HUES64 (cell line): ENCODE results near the gene EMD.

Experiments
- H3K27ac ChIP-seq: 2 replicates; pipeline ENCODE4 v1.7.0; 2013; ENCODE audit warnings: low read depth, low read length, inconsistent platforms
- H3K27me3 ChIP-seq: 2 replicates; pipeline ENCODE4 v1.6.1; 2013; ENCODE audit warnings: mild to moderate bottlenecking, low read length; ENCODE audit not compliant: insufficient read depth
- H3K36me3 ChIP-seq: 2 replicates; pipeline ENCODE4 v1.6.1; 2013; ENCODE audit warnings: mild to moderate bottlenecking, low read length; ENCODE audit not compliant: insufficient read depth
- H3K4me1 ChIP-seq: 2 replicates; pipeline ENCODE4 v1.6.1; 2013; ENCODE audit warnings: mild to moderate bottlenecking, low read length, moderate library complexity; ENCODE audit not compliant: insufficient read depth
- H3K4me3 ChIP-seq: 2 replicates; pipeline ENCODE4 v1.5.1; 2013; ENCODE audit warnings: mild to moderate bottlenecking, low read length, moderate library complexity
- H3K9ac ChIP-seq: 2 replicates; pipeline ENCODE4 v1.6.1; 2013; ENCODE audit warnings: mild to moderate bottlenecking, low read depth, low read length
- H3K9me3 ChIP-seq: 2 replicates; pipeline ENCODE4 v1.6.1; 2013; ENCODE audit warnings: low read depth, low read length; ENCODE audit not compliant: insufficient read depth
- WGBS: fragments of 150-250, 120-280 bp; methylation state at CpG from one replicate; pipeline ENCODE4 v1.1.7; 2013; ENCODE audit warnings: missing lambda C conversion rate; 5-methylcytosine and 5-hydroxymethylcytosine counted together

Gene EMD

DNA sequence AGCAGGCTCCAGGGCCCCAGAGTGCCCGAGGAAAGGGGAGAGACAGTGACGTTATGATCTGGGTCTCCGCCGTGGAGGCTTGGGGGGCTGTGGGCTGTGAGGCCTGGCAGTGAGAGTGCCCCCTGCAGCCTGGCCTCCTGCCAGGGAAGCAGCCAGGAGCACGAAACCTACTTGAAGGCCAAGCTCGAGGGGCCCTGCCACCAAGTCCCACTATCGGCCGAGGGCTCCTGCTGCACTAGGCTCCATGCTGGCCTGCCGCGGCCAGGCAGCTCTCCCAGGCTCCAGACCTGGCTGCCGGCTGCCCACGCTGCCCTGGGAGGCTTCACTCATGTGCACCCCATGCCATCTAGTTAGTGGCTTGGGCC is 23.3 kb upstream of the EMD start:
- no peak overlapping the region for H3K4me3 ChIP-seq
- H3K4me1 ChIP-seq: no peaks in the 10 kb centered on the region
- no peak overlapping the region for H3K27ac ChIP-seq
- H3K36me3 ChIP-seq: peaks cover 98% of the 10 kb centered on the region
- WGBS: 95% methylated on average over 12 of the region's 12 CpGs
- H3K9ac ChIP-seq: no peak overlapping the region
- H3K27me3 ChIP-seq: no peaks in the 10 kb centered on the region
- no peaks in the 10 kb centered on the region for H3K9me3 ChIP-seq

DNA sequence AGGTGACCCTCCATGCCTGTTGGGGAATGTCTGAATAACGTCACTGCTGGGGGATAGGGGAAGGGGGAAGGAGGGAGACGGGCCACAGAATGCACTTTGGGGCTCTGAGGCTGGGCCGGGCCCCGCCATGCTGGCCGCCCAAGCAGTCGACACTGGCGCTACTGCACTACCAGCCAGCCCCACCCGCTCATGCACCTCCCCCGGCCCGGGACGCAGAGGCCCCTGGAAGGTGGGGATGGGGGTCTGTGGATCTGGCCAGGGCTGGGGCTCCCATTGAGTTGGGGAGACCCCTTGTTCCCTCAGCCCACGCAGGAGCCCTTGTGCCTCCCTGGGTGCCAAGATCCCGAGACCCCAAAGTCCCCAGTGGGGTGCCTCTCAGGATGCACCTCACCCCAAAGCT is 22.5 kb upstream of the EMD start:
- H3K9me3 ChIP-seq: no peaks in the 10 kb centered on the region
- H3K36me3 ChIP-seq: peaks cover 97% of the 10 kb centered on the region
- H3K9ac ChIP-seq: no peak overlapping the region
- H3K4me1 ChIP-seq: no peaks in the 10 kb centered on the region
- no peak overlapping the region for H3K27ac ChIP-seq
- no peaks in the 10 kb centered on the region for H3K27me3 ChIP-seq
- no peak overlapping the region for H3K4me3 ChIP-seq
- WGBS: 98% methylated on average over 13 of the region's 13 CpGs

DNA sequence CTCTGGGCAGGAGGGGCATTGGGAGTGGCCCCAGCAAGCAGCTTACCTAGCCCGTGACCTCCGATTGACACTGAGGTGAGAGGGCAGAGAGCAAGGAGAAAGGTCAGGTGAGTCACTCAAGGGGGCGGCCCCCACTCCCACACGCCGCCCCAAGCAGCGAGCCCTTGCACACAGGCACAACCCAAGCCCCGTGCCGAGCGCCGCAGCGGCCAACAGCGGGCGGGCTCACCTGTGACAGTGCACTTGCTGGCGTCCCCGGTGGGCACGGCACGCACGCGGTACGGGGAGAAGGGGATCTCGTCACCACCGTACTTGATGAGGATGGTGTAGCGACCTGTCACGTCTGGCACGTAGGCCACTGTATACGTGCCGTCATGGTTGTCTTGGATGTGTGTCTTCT is 21.9 kb upstream of the EMD start:
- no peaks in the 10 kb centered on the region for H3K27me3 ChIP-seq
- H3K36me3 ChIP-seq: peaks cover 97% of the 10 kb centered on the region
- H3K4me1 ChIP-seq: no peaks in the 10 kb centered on the region
- no peak overlapping the region for H3K9ac ChIP-seq
- no peak overlapping the region for H3K27ac ChIP-seq
- no peak overlapping the region for H3K4me3 ChIP-seq
- WGBS: 94% methylated on average over 27 of the region's 27 CpGs
- no peaks in the 10 kb centered on the region for H3K9me3 ChIP-seq

GRCh38 chrX:154358011-154358410 is 21.1 kb upstream of the EMD start:
- Histone ChIP-seq H3K27me3 (no peaks in the 10 kb centered on the region), H3K27ac (no peak overlapping the region), H3K4me1 (no peaks in the 10 kb centered on the region), H3K9ac (no peak overlapping the region), H3K36me3 (peaks cover 97% of the 10 kb centered on the region), H3K4me3 (no peak overlapping the region), H3K9me3 (no peaks in the 10 kb centered on the region)
- WGBS: 97% methylated on average over 11 of the region's 11 CpGs

- no peak overlapping the region for H3K4me3 ChIP-seq
- 97% methylated on average over 6 of the region's 6 CpGs for WGBS
- H3K9me3 ChIP-seq: no peaks in the 10 kb centered on the region
- peaks cover 95% of the 10 kb centered on the region for H3K36me3 ChIP-seq
- no peak overlapping the region for H3K9ac ChIP-seq
- H3K27ac ChIP-seq: no peak overlapping the region
- H3K27me3 ChIP-seq: no peaks in the 10 kb centered on the region
- H3K4me1 ChIP-seq: no peaks in the 10 kb centered on the region
Observed at GRCh38 chrX:154358829-154359228, 20.3 kb upstream of the EMD start.

DNA sequence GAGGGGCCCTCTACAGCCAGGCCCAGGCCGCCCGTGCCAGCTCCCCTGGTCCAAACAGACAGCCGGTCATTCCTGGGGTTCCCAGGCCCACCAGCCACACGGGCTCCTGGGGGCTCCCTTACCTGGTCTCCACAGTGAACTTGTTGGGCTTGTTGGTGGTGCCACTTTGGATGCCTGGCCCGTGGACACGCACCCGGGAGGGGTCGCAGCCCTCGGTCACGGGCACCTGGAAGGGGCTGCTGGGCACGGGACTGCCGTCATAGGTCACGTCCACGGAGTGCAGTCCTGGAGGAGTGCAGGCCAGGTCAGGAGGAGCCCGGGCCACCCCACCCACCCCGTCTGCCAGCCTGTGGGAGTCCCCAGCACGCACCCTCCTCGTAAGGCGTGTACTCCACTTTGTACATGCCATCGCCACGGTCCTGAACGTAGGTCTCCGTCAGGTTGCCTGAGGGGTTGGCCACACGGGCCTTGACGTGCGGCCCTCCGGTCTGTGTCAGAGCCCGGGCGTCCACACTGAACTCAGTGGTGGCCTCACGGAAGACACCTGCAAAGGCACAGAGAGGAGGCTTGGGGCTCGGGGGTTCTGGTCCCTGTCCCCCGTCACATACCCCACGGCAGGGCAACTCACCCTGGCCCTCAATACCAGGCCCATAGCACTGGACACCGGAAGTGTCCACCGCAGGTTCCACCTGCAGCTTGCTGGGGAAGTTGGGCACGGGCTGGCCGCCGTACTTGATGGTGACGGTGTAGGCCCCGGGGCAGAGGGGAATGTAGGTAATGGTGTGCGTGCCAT is 19.5 kb upstream of the EMD start:
- Histone ChIP-seq H3K9me3 (no peaks in the 10 kb centered on the region), H3K27ac (no peak overlapping the region), H3K36me3 (peaks cover 95% of the 10 kb centered on the region), H3K27me3 (no peaks in the 10 kb centered on the region), H3K9ac (no peak overlapping the region), H3K4me1 (no peaks in the 10 kb centered on the region), H3K4me3 (no peak overlapping the region)
- WGBS: 96% methylated on average over 41 of the region's 41 CpGs

DNA sequence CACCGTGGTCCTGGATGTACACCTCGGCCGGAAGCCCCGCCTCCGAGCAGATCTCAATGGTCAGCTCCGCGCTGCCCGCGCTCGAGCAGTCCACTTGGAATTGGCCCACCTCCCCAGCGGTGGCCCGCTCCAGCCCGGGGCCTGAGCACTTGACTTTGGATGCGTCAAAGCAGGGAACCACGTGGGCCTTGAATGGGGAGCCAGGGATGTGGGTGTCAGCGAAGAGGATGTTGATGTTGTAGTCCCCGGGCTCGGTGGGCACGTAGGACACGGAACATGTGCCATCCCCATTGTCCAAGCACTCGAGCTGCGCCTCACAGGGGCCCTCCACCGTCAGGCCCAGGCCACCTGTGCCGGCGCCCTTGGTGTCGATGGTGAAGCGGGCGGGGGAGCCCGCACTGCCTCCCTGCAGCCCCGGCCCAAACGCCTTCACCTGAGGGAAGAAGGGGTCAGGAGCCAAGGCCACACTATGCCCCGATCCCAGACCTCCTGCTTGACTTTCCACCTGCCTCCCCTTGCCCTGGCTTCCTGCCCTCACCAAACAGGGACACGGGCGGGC is 18.9 kb upstream of the EMD start:
- Histone ChIP-seq H3K9ac (no peak overlapping the region), H3K36me3 (peaks cover 95% of the 10 kb centered on the region), H3K27ac (no peak overlapping the region), H3K4me3 (no peak overlapping the region), H3K27me3 (no peaks in the 10 kb centered on the region), H3K9me3 (no peaks in the 10 kb centered on the region), H3K4me1 (no peaks in the 10 kb centered on the region)
- WGBS: 96% methylated on average over 34 of the region's 34 CpGs

DNA sequence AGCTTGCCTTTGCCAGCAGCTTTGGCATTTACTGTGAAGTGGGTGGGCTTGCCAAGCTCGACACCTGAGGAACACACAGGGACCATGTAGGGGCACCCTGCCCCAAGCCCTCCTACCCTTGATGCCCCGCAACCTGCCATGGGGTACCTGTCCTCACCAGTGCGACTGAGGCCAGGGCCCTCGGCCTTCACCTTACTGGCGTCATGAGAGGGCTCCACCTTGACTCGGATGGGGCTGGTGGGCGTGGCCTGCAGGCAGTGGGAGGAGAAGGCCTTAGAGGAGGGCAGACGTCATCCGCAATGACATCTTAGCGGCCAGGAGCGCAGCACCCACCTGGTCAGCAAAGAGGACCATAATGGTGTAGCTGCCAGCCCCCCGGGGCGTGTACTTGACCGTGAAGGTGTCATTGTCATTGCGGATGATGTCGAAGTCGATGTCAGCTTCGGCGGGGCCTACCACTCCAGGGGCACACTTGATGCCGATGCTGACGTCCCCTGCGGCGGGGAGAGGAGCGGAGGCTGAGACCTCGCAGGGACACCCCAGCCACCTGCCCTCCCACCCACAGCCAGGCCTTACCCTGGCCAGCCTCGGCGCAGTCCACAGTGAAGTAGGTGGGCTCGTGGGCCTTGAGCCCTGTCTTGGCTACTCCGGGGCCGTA is 16.9 kb upstream of the EMD start:
- no peak overlapping the region for H3K27ac ChIP-seq
- no peaks in the 10 kb centered on the region for H3K27me3 ChIP-seq
- no peaks in the 10 kb centered on the region for H3K9me3 ChIP-seq
- WGBS: 94% methylated on average over 30 of the region's 30 CpGs
- H3K4me1 ChIP-seq: no peaks in the 10 kb centered on the region
- H3K9ac ChIP-seq: no peak overlapping the region
- peaks cover 96% of the 10 kb centered on the region for H3K36me3 ChIP-seq
- H3K4me3 ChIP-seq: no peak overlapping the region

- no peak overlapping the region for H3K4me3 ChIP-seq
- H3K9me3 ChIP-seq: no peaks in the 10 kb centered on the region
- no peaks in the 10 kb centered on the region for H3K4me1 ChIP-seq
- H3K9ac ChIP-seq: no peak overlapping the region
- peaks cover 92% of the 10 kb centered on the region for H3K36me3 ChIP-seq
- H3K27me3 ChIP-seq: no peaks in the 10 kb centered on the region
- WGBS: 95% methylated on average over 20 of the region's 20 CpGs
- no peak overlapping the region for H3K27ac ChIP-seq
Observed at GRCh38 chrX:154363706-154364439, 15.2 kb upstream of the EMD start.

DNA sequence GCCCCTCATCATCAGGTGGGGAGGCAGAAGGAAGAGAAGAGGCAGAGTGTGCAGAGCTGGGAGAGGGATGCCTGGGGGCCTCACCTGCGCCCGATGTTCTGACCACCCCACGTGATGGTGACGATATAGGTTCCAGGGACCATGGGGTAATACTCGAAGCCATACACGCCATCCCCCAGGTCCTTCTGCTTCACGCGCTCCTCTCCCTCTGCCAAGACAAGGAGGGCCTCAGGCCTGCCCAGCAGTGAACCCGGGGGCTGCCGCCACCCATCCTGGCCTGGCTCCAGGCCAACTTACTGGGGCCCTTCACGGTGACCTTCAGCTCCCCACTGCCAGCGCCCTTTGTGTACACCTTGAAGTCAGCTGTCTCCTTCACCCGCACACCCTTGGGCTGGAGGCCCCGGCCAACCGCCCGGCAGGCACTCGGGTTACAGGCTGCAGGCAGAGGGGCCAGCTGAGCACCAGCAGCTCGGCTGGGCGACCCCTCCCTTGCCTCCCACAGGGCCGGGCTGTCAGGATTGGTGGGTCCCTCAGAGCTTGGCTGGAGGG is 14.0 kb upstream of the EMD start:
- Histone ChIP-seq H3K36me3 (peaks cover 83% of the 10 kb centered on the region), H3K9ac (no peak overlapping the region), H3K27ac (no peak overlapping the region), H3K4me1 (no peaks in the 10 kb centered on the region), H3K4me3 (no peak overlapping the region), H3K9me3 (no peaks in the 10 kb centered on the region), H3K27me3 (no peaks in the 10 kb centered on the region)
- 97% methylated on average over 20 of the region's 20 CpGs for WGBS
